Fibroblast of skin of left biceps (primary cell): ENCODE data around the gene PDE4D.

Experiments used
- DNase-seq, 2 experiments: peaks; one replicate each; pipeline ENCODE4 v3.0.0-alpha.2; 2013; ENCODE audit warnings: low read depth in 2 of 2

The PDE4D gene

DNA sequence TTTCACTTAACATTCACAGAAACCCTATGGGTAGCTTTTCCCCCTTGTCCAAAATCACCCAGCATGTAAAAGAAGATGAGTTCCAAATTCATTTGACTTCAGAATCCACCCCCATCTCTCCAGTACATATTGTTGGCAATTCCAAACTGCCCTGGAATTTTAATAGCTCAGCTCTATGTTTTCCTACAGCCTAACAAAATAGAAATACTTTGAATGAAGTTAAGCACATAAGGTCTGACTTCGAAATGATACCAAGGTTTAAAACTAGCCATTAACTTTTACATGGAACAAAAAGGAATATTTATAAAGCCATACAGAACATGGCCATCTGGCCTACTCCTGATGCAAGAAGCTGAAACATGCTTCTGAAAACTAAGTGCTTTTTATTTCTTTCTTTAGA lies 634.3 kb downstream of the PDE4D start:
- DNase-seq, result no peak

DNA sequence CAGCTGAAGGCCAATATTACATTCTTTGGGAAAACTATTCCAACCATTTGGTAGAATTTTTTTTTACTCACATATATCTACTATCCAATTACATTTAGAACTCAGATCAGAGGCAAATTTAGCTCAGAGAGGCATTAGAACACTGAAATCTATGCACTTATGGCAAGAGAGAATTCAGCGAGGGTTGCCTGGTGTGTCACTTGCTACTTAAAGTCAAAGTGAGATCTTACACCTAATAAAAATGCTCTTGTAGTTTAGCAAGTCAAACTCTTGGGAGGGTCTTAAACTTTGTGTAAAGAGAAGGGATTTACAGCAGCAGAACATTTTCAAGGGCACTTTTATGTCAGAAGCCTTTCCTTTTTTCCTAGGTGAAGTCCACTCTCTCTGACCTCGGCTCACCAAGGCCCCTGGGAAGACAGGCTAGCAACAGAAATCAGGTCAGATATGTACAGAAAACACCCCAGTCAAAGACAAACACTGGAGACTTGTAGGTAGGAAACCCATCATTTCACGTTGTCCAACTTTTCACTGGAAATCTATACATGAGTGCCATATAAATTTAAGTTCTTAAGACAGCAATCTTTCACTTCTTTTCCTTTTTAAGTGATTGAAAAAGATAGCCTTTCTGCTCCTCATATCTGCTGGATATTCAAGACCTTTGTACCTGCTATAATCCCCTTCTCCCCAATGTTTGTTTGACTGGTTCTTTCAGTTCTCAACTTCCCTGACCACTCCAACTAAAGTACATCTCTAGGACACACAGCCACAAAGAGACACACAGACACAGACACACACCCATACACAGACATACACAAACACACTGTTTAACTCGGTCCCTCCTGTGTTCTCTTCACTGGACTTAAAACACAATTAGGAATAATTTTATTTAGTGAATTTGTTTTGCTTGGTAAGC lies 635.8 kb downstream of the PDE4D start:
- no peak for DNase-seq

DNA sequence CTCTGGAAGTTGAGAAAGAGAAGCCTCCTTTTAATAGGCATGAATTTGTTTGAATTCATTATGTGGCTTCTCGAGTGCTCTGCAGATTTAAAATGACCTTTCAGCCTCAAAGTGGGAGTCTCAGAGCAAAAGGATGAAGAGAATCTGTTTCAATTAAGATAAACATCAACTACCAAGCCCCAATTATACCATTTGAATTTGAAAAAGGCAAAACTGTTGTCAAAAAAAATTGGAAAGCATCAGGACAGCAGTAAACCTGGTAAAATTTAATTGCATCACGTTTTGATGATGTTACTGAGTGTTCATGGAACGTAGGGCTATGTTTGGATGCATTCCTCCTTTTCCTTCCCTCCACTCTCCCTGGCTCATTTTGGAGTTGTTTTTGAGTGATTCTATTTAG lies 637.2 kb downstream of the PDE4D start:
- no peak for DNase-seq

DNA sequence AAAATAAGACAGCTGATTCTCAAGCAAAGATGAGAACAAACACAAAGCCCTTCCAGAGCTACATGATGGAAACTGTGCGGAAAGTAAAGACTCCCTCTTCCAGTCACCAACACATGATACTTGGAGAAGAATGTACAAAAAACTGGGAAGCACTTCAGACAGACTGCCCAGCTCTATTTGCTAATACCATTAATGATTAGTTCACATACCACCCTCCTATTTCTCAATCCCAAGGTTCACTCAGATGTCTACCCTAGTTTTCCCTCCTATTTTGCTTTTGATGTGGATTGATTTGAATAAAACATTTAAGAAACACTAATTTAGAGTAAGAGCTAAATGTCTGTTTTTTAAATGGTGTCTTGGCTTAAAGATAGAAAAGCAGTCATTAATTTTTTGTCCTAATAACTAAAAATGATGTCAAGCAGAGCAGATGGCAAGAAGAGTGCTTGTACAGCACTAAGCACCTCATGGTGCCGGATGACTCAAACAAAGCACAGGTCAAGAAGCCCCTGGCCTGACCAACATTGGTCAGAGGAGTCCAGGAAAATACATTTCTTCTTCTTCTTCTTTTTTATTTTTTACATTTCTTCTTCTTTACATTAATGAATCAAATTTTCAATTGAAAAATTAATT lies 639.4 kb downstream of the PDE4D start:
- DNase-seq, result no peak

DNA sequence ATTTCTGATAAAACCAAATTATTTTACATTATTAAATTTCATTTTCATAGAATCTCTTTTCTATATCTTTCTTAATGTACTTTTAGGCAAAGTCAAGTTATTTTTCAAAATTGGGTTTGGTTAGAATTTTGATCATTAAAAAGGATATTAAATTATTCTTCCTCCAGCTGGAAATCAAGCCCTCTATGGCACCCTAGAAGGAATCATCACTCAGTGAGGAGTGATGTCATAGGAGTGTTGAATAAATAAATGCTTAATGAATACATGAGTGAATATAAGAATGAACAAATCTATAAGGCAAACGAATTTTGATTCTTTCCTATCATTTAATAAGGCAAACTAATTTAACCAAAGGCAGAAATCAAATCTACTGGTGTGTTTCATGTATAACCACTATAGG lies 639.9 kb downstream of the PDE4D start:
- no peak for DNase-seq

DNA sequence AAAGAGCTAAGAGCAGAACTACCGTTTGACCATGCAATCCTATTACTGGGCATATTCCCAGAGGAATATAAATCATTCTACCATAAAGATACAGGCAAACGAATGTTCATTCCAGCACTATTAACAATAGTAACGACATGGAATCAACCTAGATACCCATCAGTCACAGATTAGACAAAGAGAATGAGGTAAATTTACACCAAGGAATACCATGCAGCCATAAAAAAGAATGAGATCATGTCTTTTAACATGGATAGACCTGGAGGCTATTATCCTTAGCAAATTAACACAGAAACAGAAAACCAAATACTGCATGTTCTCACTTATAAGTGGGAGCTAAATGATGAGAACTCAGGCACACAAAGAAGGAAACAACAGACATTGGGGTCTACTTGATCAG lies 641.9 kb downstream of the PDE4D start:
- DNase-seq, result no peak

GRCh38 chr5:59249726-59250125 lies 643.8 kb downstream of the PDE4D start:
- no peak for DNase-seq

GRCh38 chr5:59249160-59249559 lies 644.4 kb downstream of the PDE4D start:
- no peak for DNase-seq

DNA sequence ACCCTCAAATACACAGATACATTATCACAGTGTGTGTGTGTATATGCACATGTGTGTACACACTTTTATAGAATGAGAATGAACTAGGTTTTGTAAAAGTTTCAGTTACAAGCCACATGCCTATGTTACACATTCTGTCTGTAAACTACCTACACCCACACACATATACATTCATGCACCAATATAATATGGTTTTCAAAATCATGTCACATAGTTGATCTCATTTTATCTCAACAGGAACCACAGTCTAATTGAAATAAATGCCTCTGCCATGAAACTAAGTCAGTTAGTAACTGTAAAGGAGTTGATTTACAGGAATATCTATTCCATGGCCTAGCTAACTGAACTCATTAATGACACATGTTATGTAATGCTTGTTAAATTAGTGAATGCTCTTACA lies 646.6 kb downstream of the PDE4D start:
- DNase-seq, result no peak

- peak; percentile 88 to 89 for DNase-seq
These were observed 647.2 kb downstream of the PDE4D start for GRCh38 chr5:59246145-59246869.

DNA sequence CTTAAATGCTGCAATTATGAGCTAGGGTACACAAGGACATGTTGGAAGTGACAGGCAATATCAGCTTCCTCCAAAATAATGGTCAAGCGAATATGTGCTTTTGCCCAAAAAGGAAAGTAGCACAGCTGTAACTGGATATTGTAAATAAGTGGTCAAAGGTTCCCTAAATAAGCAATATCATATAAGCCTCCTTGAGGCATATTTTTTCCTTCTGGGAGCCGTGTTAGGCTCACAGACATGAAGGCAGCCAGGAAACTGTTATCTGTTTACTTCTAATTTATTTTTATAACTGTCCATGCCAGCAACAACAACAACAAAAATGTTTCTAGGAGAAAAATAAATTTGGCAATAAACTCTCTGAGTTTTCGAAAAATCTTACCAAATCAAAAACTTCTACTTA lies 648.3 kb downstream of the PDE4D start:
- no peak for DNase-seq

- no peak for DNase-seq
These were observed 652.0 kb downstream of the PDE4D start for GRCh38 chr5:59241552-59241951.

- no peak for DNase-seq
These were observed 652.4 kb downstream of the PDE4D start for GRCh38 chr5:59241119-59241518.

DNA sequence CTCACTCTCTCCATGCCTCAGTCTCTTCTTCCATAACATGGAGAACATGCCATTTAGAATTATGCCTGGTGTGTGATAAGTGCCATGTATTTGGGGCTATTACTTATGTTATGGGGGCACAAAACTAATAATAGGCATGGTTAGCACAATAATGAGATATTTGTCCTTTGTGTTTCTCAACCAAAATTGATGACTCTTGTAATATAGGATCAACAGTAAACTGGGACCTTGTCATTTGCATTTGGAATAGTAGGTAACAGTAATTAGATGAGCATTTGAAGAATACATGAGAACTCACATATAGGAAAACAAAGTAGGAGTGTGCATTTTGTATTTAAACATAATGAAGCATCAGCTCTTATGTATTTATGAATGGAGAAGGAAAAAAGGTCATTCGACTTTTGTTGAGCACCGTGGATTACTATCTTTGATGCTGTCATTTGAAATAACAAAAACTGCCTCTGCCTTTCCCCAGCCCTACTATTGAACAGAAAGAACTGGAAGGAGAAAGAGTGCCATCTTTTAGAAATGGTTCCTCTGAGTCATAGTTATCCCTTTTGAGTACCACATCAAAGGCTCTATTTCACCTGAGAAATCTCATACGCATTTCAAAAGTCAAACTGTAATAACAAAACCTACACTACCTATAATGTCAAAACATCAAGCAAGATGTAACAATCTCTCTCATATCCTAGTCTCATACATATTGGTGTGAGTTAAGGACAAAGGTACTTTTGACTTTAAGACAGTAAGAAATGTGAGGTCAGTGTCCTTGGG lies 655.2 kb downstream of the PDE4D start:
- no peak for DNase-seq

DNA sequence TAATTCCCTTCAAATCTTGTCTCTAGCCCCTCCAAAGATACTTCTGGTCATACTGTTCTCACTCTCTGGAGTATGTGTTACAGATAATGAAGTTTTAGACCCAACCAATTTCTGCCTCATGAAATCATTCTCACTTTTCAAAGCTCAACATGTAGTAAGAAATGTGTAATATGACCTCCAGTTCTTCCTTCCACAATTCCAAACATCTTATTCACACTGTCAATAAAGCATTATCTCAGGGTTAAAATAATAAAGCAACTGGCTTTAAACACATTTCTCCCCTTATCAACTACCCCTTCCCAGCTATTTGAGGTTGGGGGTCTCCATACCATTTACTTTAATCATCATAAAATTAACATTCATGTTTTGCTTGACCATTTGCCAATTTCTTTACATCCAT lies 656.5 kb downstream of the PDE4D start:
- no peak for DNase-seq

DNA sequence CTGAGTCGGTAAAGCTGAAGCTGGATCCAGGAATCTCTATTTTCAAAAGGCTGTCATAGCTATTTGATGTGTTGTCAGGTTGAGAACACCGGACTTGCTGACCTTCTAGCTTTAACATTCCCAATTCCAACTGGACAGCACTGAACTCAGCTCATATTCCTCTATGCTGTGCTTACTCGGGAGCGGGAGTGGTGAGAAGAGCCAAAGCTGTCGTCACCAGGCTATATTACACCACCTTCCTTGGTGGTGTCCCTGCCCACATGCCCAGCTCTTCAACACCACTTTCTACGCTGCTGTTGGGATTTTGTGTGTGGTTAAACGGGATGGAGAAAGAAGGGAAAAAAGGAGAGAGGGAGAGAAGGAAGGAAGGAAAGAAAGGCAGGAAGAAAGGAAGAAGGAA lies 657.1 kb downstream of the PDE4D start:
- DNase-seq, result no peak

DNA sequence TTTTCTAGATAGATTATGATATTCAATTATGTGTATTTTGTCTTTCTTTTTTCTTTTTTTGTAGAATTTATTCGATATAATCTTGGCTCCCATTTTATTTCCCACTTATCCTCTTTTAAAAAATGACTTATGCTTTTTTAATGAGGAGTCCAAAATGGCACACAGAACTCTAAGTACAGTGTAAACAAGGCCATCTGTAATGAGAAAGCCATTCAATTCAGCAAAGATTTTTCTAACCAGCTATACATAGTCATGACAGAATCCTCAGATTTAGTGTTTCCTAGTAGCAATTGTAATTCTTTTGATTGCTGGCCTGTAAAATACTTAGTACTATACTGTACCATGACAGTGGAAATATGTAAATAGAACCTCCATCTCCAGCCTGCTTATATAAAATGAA lies 659.3 kb downstream of the PDE4D start:
- no peak for DNase-seq

GRCh38 chr5:59231221-59231931 lies 662.1 kb downstream of the PDE4D start:
- no peak for DNase-seq

- no peak for DNase-seq
These were observed 670.6 kb downstream of the PDE4D start for GRCh38 chr5:59222687-59223511.

- no peak for DNase-seq
These were observed 671.8 kb downstream of the PDE4D start for GRCh38 chr5:59221769-59222168.
